CD4-positive, alpha-beta T cell (primary cell): ENCODE data around the gene PRRG2. TPM values are rescaled to one million over a fixed set of nuclear protein-coding genes. Genes with fewer than 3 reads are reported as not detected.

ENCODE experiments used
- ATAC-seq: fragments of 200-7000 bp; cut with Tn5 transposase; one replicate; pipeline ENCODE4 v1.10.0; 2022; ENCODE audit warnings: mild to moderate bottlenecking; ENCODE audit not compliant: poor library complexity
- CTCF ChIA-PET: fragments of 350-600 bp; sonication (Branson Sonifier 250); formaldehyde crosslinking; loops from one replicate; lab custom pipeline; 2021; ENCODE audit warnings: antibody characterized with exemption, inconsistent platforms; lab: Charles Lee
- POLR2A ChIA-PET: fragments of 350-600 bp; sonication (Branson Sonifier 250); formaldehyde crosslinking; loops from one replicate; lab custom pipeline; 2021; ENCODE audit warnings: antibody characterized with exemption, inconsistent platforms; lab: Charles Lee
- DNase-seq, 14 experiments: peaks; one replicate each; pipeline ENCODE4 v3.0.0-alpha.2; 2013 to 2020; ENCODE audit warnings: mixed read lengths in 2 of 14
- H3K27ac ChIP-seq, 2 donors: one replicate each; pipeline versions ENCODE4 v1.5.1 to v1.7.0; 2013; ENCODE audit warnings: low read length in 2 of 2, low read depth in 1 of 2, mild to moderate bottlenecking in 1 of 2
- H3K27me3 ChIP-seq, 2 experiments: 1 replicate in 1 of 2; 2 replicates in 1 of 2; pipeline versions ENCODE4 v1.6.1 to v1.7.0; 2013; ENCODE audit warnings: low read length in 2 of 2, control low read depth in 1 of 2, mild to moderate bottlenecking in 1 of 2, moderate library complexity in 1 of 2; ENCODE audit not compliant: insufficient read depth in 2 of 2, control insufficient read depth in 1 of 2
- H3K36me3 ChIP-seq: one replicate; pipeline ENCODE4 v1.6.1; 2013; ENCODE audit warnings: low read length, control low read depth; ENCODE audit not compliant: insufficient read depth
- H3K4me1 ChIP-seq: one replicate; pipeline ENCODE4 v1.6.1; 2013; ENCODE audit warnings: low read length, control low read depth; ENCODE audit not compliant: insufficient read depth
- H3K4me3 ChIP-seq: one replicate; pipeline ENCODE4 v1.5.1; 2013; ENCODE audit warnings: mild to moderate bottlenecking, low read length, moderate library complexity
- H3K9me3 ChIP-seq, 2 experiments: 1 replicate in 1 of 2; 2 replicates in 1 of 2; pipeline versions ENCODE4 v1.6.1 to v1.7.0; 2013; ENCODE audit warnings: low read length in 2 of 2, mild to moderate bottlenecking in 2 of 2, control low read depth in 1 of 2, moderate library complexity in 1 of 2; ENCODE audit not compliant: control insufficient read depth in 1 of 2, insufficient read depth in 1 of 2
- H3K27ac Mint-ChIP-seq: one replicate; pipeline ENCODE4 v1.8.0; 2020; ENCODE audit warnings: mixed read lengths
- H3K27me3 Mint-ChIP-seq: one replicate; pipeline ENCODE4 v1.8.0; 2021; ENCODE audit warnings: mixed read lengths
- H3K36me3 Mint-ChIP-seq: one replicate; pipeline ENCODE4 v1.8.0; 2021; ENCODE audit warnings: low read depth, mixed read lengths
- H3K4me1 Mint-ChIP-seq: one replicate; pipeline ENCODE4 v1.8.0; 2021; ENCODE audit warnings: low read depth, mixed read lengths
- H3K4me3 Mint-ChIP-seq: one replicate; pipeline ENCODE4 v1.8.0; 2020; ENCODE audit warnings: mild to moderate bottlenecking, mixed read lengths
- H3K9me3 Mint-ChIP-seq: one replicate; pipeline ENCODE4 v1.8.0; 2020; ENCODE audit warnings: mixed read lengths
- CTCF ChIP-seq: fragments of 200-600 bp; IDR thresholded peaks from one replicate; pipeline ENCODE4 v1.8.0; 2022; ENCODE audit warnings: antibody characterized with exemption, mild to moderate bottlenecking
- intact Hi-C, 2 experiments: fragments of 100-400 bp; cut with DNase I in 1 of 2; cut with micrococcal nuclease in 1 of 2; formaldehyde crosslinking; loops; one replicate each; pipeline versions ENCODE4 v1.15.1 to v1.9.0; 2023 to 2025; cut with DNase I, micrococcal nuclease
- total RNA-seq, 174 experiments: library from RNA in 2 of 174; stranded (reverse) in 2 of 174; gene quantifications; one replicate each; pipeline ENCODE4 v1.2.3 and lab custom pipeline; 2021 to 2026

Gene PRRG2
- total RNA-seq, 2 experiments from 2014 or later: 0.49 to 0.78 TPM

GRCh38 chr19:49553451-49554271, 27.5 kb upstream of the PRRG2 start:
- no peaks in the 10 kb centered on the region for H3K27me3 Mint-ChIP-seq
- H3K9me3 Mint-ChIP-seq: no peaks in the 10 kb centered on the region
- ChIA-PET CTCF (interaction anchor here (0.7 to 10.6 kb wide), 6 partner anchors 13 to 127 kb away, joined by 3 to 134 read pairs (median 4); no protein-coding TSS in a partner anchor), POLR2A (interaction anchor here (1.0 to 8.6 kb wide), 11 partner anchors 5 to 87 kb away, joined by 3 to 150 read pairs (median 11); partner anchors contain the start of genes FCGRT, RCN3, RPS11 and RRAS)
- Histone ChIP-seq H3K27ac (peak overlapping the region; percentile 49 to 60), H3K4me3 (no peak overlapping the region), H3K36me3 (peaks cover 38% of the 10 kb centered on the region), H3K4me1 (peaks cover 96% of the 10 kb centered on the region), H3K9me3 (peaks cover 0 to 15% of the 10 kb centered on the region in 2 experiments), H3K27me3 (peaks cover 0 to 3% of the 10 kb centered on the region in 2 experiments)
- TF ChIP-seq CTCF: no peak
- H3K4me3 Mint-ChIP-seq: peak overlapping the region; percentile 62
- peaks cover 69% of the 10 kb centered on the region for H3K4me1 Mint-ChIP-seq
- intact Hi-C loops: loop anchor here in 1 of 2 experiments (2.0 kb wide), 1 partner anchor 15 kb away; no protein-coding TSS in a partner anchor
- ATAC-seq (peak; percentile 42), DNase-seq (peak in 9 of 14 experiments; percentile 36 to 71 (median 51))
- peak overlapping the region; percentile 96 for H3K27ac Mint-ChIP-seq
- peaks cover 50% of the 10 kb centered on the region for H3K36me3 Mint-ChIP-seq

GRCh38 chr19:49554701-49555181, 26.4 kb upstream of the PRRG2 start:
- ATAC-seq: no peak
- Mint-ChIP-seq H3K4me3 (peak overlapping the region; percentile 62), H3K9me3 (no peaks in the 10 kb centered on the region), H3K4me1 (peaks cover 69% of the 10 kb centered on the region), H3K27me3 (no peaks in the 10 kb centered on the region), H3K36me3 (peaks cover 61% of the 10 kb centered on the region), H3K27ac (peak overlapping the region; percentile 96)
- peaks cover 0 to 15% of the 10 kb centered on the region in 2 experiments for H3K9me3 ChIP-seq
- POLR2A ChIA-PET: interaction anchor here (0.6 to 8.6 kb wide), 7 partner anchors 10 to 299 kb away, joined by 3 to 150 read pairs (median 4); partner anchors contain the start of gene RRAS
- H3K27me3 ChIP-seq: peaks cover 0 to 3% of the 10 kb centered on the region in 2 experiments
- CTCF ChIA-PET: interaction anchor here (1.4 to 10.6 kb wide), 2 partner anchors 16 to 82 kb away, joined by 3 to 134 read pairs; no protein-coding TSS in a partner anchor
- H3K4me3 ChIP-seq: no peak overlapping the region
- peaks cover 95% of the 10 kb centered on the region for H3K4me1 ChIP-seq
- intact Hi-C loops: no loop called here
- H3K36me3 ChIP-seq: peaks cover 48% of the 10 kb centered on the region
- DNase-seq: peak in 8 of 14 experiments; percentile 43 to 82 (median 60)
- peak overlapping the region; percentile 49 to 62 for H3K27ac ChIP-seq
- TF ChIP-seq CTCF: no peak

- H3K36me3 Mint-ChIP-seq: peaks cover 72% of the 10 kb centered on the region
Observed at GRCh38 chr19:49555600-49556411, 25.3 kb upstream of the PRRG2 start.

More at GRCh38 chr19:49555600-49556411, 25.3 kb upstream of the PRRG2 start:
- intact Hi-C loops: no loop called here
- Mint-ChIP-seq H3K27me3 (no peaks in the 10 kb centered on the region), H3K4me3 (peak overlapping the region; percentile 62), H3K27ac (peak overlapping the region; percentile 96), H3K9me3 (no peaks in the 10 kb centered on the region), H3K4me1 (peaks cover 74% of the 10 kb centered on the region)
- Histone ChIP-seq H3K27me3 (peaks cover 0 to 3% of the 10 kb centered on the region in 2 experiments), H3K27ac (peak overlapping the region; percentile 61 to 62), H3K4me3 (peak overlapping the region; percentile 68), H3K36me3 (peaks cover 50% of the 10 kb centered on the region), H3K9me3 (peaks cover 0 to 15% of the 10 kb centered on the region in 2 experiments), H3K4me1 (peaks cover 96% of the 10 kb centered on the region)
- CTCF ChIA-PET: interaction anchor here (1.4 to 5.2 kb wide), 2 partner anchors 14 to 83 kb away, joined by 3 to 62 read pairs; no protein-coding TSS in a partner anchor
- POLR2A ChIA-PET: interaction anchor here (0.6 to 8.6 kb wide), 5 partner anchors 9 to 298 kb away, joined by 3 to 150 read pairs (median 4); no protein-coding TSS in a partner anchor
- DNase-seq (peak; percentile 65 to 94 (median 84)), ATAC-seq (peak; percentile 64)
- no peak for TF ChIP-seq CTCF
